HepG2 (cell line): ENCODE data around the gene TM4SF5. TPM values are rescaled to one million over a fixed set of nuclear protein-coding genes. Genes with fewer than 3 reads are reported as not detected.

Source experiments
- ATF7-NPFF ChIP-seq: sonication (generic); formaldehyde crosslinking; IDR thresholded peaks from 2 replicates; pipeline ENCODE4 v1.8.1; 2023; ENCODE audit warnings: mild to moderate bottlenecking, low read depth, missing genetic modification reagents, moderate library complexity
- BHLHE40 ChIP-seq: IDR thresholded peaks from 2 replicates; pipeline ENCODE4 v1.6.1; 2011; ENCODE audit warnings: low read length, improper control_type of control experiment
- CBFB ChIP-seq: sonication (generic); formaldehyde crosslinking; IDR thresholded peaks from 2 replicates; pipeline ENCODE4 v1.4.0; 2020; ENCODE audit warnings: missing genetic modification reagents
- ETV6 ChIP-seq: sonication (generic); formaldehyde crosslinking; conservative IDR thresholded peaks from 2 replicates; pipeline ENCODE4 v1.4.0; 2020; ENCODE audit warnings: missing genetic modification reagents
- GLI4 ChIP-seq: sonication (generic); formaldehyde crosslinking; IDR thresholded peaks from 2 replicates; pipeline ENCODE4 v1.5.1; 2020; ENCODE audit warnings: missing genetic modification reagents, mild to moderate bottlenecking, moderate library complexity, borderline replicate concordance
- MED13 ChIP-seq: sonication (generic); formaldehyde crosslinking; IDR thresholded peaks from 2 replicates; pipeline ENCODE4 v1.5.0; 2020; ENCODE audit warnings: missing genetic modification reagents
- MED8 ChIP-seq: sonication (generic); formaldehyde crosslinking; IDR thresholded peaks from 2 replicates; pipeline ENCODE4 v1.8.1; 2023; ENCODE audit warnings: mild to moderate bottlenecking, missing genetic modification reagents; ENCODE audit not compliant: insufficient replicate concordance
- NFYC ChIP-seq: IDR thresholded peaks from 2 replicates; pipeline ENCODE4 v1.6.1; 2016; ENCODE audit warnings: missing genetic modification reagents, missing compliant biosample characterization
- PHF20 ChIP-seq: sonication (generic); formaldehyde crosslinking; IDR thresholded peaks from 2 replicates; pipeline ENCODE4 v1.5.0; 2020; ENCODE audit warnings: mild to moderate bottlenecking, missing genetic modification reagents
- SIN3A ChIP-seq: IDR thresholded peaks from 2 replicates; pipeline ENCODE4 v1.6.1; 2011; ENCODE audit warnings: low read depth, mild to moderate bottlenecking, control low read depth, low read length, borderline replicate concordance
- SYNCRIP ChIP-seq: fragments of 200-400 bp; formaldehyde crosslinking; IDR thresholded peaks from 2 replicates; pipeline ENCODE4 v1.6.1; 2018; ENCODE audit warnings: mild to moderate bottlenecking, low read depth, low read length; ENCODE audit not compliant: insufficient read depth
- TEAD3 ChIP-seq: optimal IDR thresholded peaks from 2 replicates; pipeline ENCODE3; 2016; ENCODE audit warnings: borderline replicate concordance
- ZNF207 ChIP-seq: fragments of 450-650 bp; IDR thresholded peaks from 2 replicates; pipeline ENCODE4 v1.6.1; 2016; ENCODE audit warnings: antibody characterized with exemption, borderline replicate concordance
- ZNF720 ChIP-seq: sonication (generic); formaldehyde crosslinking; IDR thresholded peaks from 2 replicates; pipeline ENCODE4 v1.4.0; 2020; ENCODE audit warnings: missing genetic modification reagents
- ZNF839 ChIP-seq: sonication (generic); formaldehyde crosslinking; IDR thresholded peaks from 2 replicates; pipeline ENCODE4 v1.4.0; 2020; ENCODE audit warnings: missing genetic modification reagents, mild to moderate bottlenecking, borderline replicate concordance
- ZSCAN9 ChIP-seq: IDR thresholded peaks from 2 replicates; pipeline ENCODE4 v1.6.1; 2016; ENCODE audit warnings: borderline replicate concordance
- polyA plus RNA-seq, 8 experiments: library from polyadenylated mRNA; depleted of rRNA in 3 of 8; stranded (reverse) in 7 of 8; unstranded in 1 of 8; fragments of >200 nt; fragmentation: Illumina TruSeq in 4 of 8; extraction: Trizol in 4 of 8; gene quantifications; 2 replicates each; pipeline versions ENCODE4 v1.2.1 to v1.2.3, GENCODE V29; 2011 to 2016; ENCODE audit warnings: low read depth in 4 of 8, missing spikeins in 1 of 8, mixed read lengths in 1 of 8; ENCODE audit not compliant: insufficient read depth in 1 of 8
- total RNA-seq, 5 experiments: library from RNA; depleted of rRNA; stranded (reverse); fragments of >200 nt; fragmentation: Illumina TruSeq; extraction: Trizol; gene quantifications; 2 replicates each; pipeline ENCODE4 v1.2.3, GENCODE V29; 2016; ENCODE audit warnings: low read depth in 1 of 5
- TF ChIP-seq, protein P1 (sequence below): sonication (generic); formaldehyde crosslinking; IDR thresholded peaks from 2 replicates; pipeline ENCODE4 v1.4.0; 2020; ENCODE audit warnings: low read depth, missing genetic modification reagents
- TF ChIP-seq, protein P2 (sequence below), 2 experiments: sonication (generic) in 1 of 2; formaldehyde crosslinking in 1 of 2; IDR thresholded peaks; 2 replicates each; pipeline versions ENCODE4 v1.4.0 to v1.6.1; 2018 to 2020; ENCODE audit warnings: missing genetic modification reagents in 2 of 2, borderline replicate concordance in 1 of 2, low read depth in 1 of 2, mild to moderate bottlenecking in 1 of 2, missing biosample characterization in 1 of 2
- TF ChIP-seq, protein P3 (sequence below): IDR thresholded peaks from 2 replicates; pipeline ENCODE4 v1.6.1; 2016; ENCODE audit warnings: mild to moderate bottlenecking, missing biosample characterization, missing genetic modification reagents
- TF ChIP-seq, protein P4 (sequence below): sonication (generic); formaldehyde crosslinking; IDR thresholded peaks from 2 replicates; pipeline ENCODE4 v1.4.0; 2020; ENCODE audit warnings: missing genetic modification reagents, mild to moderate bottlenecking, borderline replicate concordance
- TF ChIP-seq, protein P5 (sequence below): sonication (generic); formaldehyde crosslinking; IDR thresholded peaks from 2 replicates; pipeline ENCODE4 v1.8.0; 2023; ENCODE audit warnings: mild to moderate bottlenecking, missing genetic modification reagents

Gene TM4SF5
- total and polyA plus RNA-seq, 2 of the 13 experiments (the other 11 are each of a cell fraction or from before 2014, with no cell fraction given), result 30.1 to 126 TPM

DNA sequence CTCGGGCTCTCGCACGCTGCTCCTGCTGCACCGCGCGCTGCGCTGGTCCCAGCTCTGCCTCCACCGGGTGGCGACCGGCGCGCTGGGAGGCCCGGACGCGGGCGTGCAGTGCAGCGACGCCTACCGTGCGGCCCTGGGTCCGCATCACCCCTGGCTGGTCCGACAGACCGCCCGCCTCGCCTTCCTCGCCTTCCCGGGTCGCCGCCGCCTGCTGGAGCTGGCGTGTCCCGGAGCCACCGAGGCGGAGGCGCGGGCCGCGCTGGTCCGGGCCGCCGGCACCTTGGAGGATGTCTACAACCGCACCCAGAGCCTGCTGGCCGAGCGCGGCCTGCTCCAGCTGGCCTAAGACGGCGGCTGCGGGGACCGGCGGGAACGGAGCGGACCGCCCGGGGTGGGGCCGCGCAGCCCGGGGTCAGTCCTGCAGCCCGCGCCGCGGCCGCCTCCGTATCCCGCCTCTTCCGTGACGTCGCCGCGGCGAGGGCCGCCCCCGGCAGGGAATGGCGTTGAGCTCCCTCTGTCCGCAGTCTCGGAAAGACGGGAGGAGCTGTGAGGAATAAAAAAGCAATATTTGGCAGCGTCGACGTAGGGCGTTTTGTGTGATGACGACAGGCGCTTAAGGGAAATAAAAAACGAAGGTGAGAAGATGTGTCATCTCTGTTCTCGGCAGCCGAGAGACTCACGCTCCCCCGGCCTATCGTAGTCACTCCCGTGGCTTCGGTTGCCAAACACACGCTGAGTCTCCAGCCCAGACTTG, 18.4 kb downstream of the TM4SF5 start (continued):
- TF ChIP-seq, protein P1, sequence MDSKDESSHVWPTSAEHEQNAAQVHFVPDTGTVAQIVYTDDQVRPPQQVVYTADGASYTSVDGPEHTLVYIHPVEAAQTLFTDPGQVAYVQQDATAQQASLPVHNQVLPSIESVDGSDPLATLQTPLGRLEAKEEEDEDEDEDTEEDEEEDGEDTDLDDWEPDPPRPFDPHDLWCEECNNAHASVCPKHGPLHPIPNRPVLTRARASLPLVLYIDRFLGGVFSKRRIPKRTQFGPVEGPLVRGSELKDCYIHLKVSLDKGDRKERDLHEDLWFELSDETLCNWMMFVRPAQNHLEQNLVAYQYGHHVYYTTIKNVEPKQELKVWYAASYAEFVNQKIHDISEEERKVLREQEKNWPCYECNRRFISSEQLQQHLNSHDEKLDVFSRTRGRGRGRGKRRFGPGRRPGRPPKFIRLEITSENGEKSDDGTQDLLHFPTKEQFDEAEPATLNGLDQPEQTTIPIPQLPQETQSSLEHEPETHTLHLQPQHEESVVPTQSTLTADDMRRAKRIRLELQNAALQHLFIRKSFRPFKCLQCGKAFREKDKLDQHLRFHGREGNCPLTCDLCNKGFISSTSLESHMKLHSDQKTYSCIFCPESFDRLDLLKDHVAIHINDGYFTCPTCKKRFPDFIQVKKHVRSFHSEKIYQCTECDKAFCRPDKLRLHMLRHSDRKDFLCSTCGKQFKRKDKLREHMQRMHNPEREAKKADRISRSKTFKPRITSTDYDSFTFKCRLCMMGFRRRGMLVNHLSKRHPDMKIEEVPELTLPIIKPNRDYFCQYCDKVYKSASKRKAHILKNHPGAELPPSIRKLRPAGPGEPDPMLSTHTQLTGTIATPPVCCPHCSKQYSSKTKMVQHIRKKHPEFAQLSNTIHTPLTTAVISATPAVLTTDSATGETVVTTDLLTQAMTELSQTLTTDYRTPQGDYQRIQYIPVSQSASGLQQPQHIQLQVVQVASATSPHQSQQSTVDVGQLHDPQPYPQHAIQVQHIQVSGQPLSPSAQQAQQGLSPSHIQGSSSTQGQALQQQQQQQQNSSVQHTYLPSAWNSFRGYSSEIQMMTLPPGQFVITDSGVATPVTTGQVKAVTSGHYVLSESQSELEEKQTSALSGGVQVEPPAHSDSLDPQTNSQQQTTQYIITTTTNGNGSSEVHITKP (CRISPR knock-in tag), result no peak
- TF ChIP-seq ETV6 (CRISPR knock-in tag) (no peak), BHLHE40 (no peak), CBFB (CRISPR knock-in tag) (no peak; the same call in 1 of the 2 replicates), ATF7-NPFF (peak; percentile 95), GLI4 (CRISPR knock-in tag) (no peak), TEAD3 (CRISPR knock-in tag) (peak; percentile 28), MED8 (CRISPR knock-in tag) (peak; percentile 6), PHF20 (CRISPR knock-in tag) (no peak), SYNCRIP (no peak), MED13 (CRISPR knock-in tag) (peak; percentile 16; the same call in 1 of the 2 replicates), ZNF720 (CRISPR knock-in tag) (no peak), ZSCAN9 (no peak; the same call in 1 of the 2 replicates), ZNF207 (no peak), ZNF839 (no peak), SIN3A (0 out of 2 replicates have a peak, but pooled peaks have one; percentile 50), NFYC (no peak)
- TF ChIP-seq, protein P2, sequence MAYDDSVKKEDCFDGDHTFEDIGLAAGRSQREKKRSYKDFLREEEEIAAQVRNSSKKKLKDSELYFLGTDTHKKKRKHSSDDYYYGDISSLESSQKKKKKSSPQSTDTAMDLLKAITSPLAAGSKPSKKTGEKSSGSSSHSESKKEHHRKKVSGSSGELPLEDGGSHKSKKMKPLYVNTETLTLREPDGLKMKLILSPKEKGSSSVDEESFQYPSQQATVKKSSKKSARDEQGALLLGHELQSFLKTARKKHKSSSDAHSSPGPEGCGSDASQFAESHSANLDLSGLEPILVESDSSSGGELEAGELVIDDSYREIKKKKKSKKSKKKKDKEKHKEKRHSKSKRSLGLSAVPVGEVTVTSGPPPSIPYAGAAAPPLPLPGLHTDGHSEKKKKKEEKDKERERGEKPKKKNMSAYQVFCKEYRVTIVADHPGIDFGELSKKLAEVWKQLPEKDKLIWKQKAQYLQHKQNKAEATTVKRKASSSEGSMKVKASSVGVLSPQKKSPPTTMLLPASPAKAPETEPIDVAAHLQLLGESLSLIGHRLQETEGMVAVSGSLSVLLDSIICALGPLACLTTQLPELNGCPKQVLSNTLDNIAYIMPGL (CRISPR knock-in tag; IDR thresholded peaks at IDR 0.05; ENCODE audit: borderline replicate concordance in 1 of 2, low read depth in 1 of 2), result peak; percentile 95 to 98
- TF ChIP-seq, protein P3, sequence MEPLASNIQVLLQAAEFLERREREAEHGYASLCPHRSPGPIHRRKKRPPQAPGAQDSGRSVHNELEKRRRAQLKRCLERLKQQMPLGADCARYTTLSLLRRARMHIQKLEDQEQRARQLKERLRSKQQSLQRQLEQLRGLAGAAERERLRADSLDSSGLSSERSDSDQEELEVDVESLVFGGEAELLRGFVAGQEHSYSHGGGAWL, result no peak; the same call in 1 of the 2 replicates
- TF ChIP-seq, protein P4, sequence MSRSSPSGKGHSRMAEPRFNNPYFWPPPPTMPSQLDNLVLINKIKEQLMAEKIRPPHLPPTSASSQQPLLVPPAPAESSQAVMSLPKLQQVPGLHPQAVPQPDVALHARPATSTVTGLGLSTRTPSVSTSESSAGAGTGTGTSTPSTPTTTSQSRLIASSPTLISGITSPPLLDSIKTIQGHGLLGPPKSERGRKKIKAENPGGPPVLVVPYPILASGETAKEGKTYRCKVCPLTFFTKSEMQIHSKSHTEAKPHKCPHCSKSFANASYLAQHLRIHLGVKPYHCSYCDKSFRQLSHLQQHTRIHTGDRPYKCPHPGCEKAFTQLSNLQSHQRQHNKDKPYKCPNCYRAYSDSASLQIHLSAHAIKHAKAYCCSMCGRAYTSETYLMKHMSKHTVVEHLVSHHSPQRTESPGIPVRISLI (CRISPR knock-in tag), result peak; percentile 31; the same call in 1 of the 2 replicates
- TF ChIP-seq, protein P5, sequence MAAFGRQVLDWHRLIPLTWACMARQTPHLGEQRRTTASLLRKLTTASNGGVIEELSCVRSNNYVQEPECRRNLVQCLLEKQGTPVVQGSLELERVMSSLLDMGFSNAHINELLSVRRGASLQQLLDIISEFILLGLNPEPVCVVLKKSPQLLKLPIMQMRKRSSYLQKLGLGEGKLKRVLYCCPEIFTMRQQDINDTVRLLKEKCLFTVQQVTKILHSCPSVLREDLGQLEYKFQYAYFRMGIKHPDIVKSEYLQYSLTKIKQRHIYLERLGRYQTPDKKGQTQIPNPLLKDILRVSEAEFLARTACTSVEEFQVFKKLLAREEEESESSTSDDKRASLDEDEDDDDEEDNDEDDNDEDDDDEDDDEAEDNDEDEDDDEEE (CRISPR knock-in tag), result peak; percentile 91; the same call in 1 of the 2 replicates
